HG02885 (cell line): ENCODE results near the gene COL15A1.

ENCODE experiments used
- ATAC-seq: cut with Tn5 transposase; IDR thresholded peaks from one replicate; pipeline ENCODE4 v1.9.1; 2021; ENCODE audit warnings: mild to moderate bottlenecking; ENCODE audit not compliant: unreplicated experiment, poor library complexity

COL15A1 gene

GRCh38 chr9:98989036-98990000 is 45.6 kb downstream of the COL15A1 start:
- ATAC-seq = no peak

GRCh38 chr9:98990181-98990870 is 46.6 kb downstream of the COL15A1 start:
- no peak for ATAC-seq

GRCh38 chr9:98992107-98992884 is 48.6 kb downstream of the COL15A1 start:
- no peak for ATAC-seq

GRCh38 chr9:98992885-98993569 is 49.3 kb downstream of the COL15A1 start:
- ATAC-seq = peak; percentile 41

- peak; percentile 78 for ATAC-seq
Observed at GRCh38 chr9:98993570-98993945, 49.9 kb downstream of the COL15A1 start.

- no peak for ATAC-seq
Observed at GRCh38 chr9:98994172-98995058, 50.7 kb downstream of the COL15A1 start.

- no peak for ATAC-seq
Observed at GRCh38 chr9:98995059-98995671, 51.5 kb downstream of the COL15A1 start.

- ATAC-seq = no peak
Observed at GRCh38 chr9:98995971-98996504, 52.3 kb downstream of the COL15A1 start.

- ATAC-seq = no peak
Observed at GRCh38 chr9:98997604-98998003, 53.9 kb downstream of the COL15A1 start.

GRCh38 chr9:98998441-98999151 is 54.9 kb downstream of the COL15A1 start:
- peak; percentile 75 for ATAC-seq

- peak; percentile 9 for ATAC-seq
Observed at GRCh38 chr9:98999152-98999525, 55.4 kb downstream of the COL15A1 start.

GRCh38 chr9:99000476-99001395 is 57.0 kb downstream of the COL15A1 start:
- ATAC-seq = peak; percentile 48

GRCh38 chr9:99001892-99002291 is 58.2 kb downstream of the COL15A1 start:
- no peak for ATAC-seq

GRCh38 chr9:99002706-99003105 is 59.0 kb downstream of the COL15A1 start:
- no peak for ATAC-seq

- ATAC-seq = no peak
Observed at GRCh38 chr9:99003308-99003707, 59.6 kb downstream of the COL15A1 start.

GRCh38 chr9:99004115-99004514 is 60.4 kb downstream of the COL15A1 start:
- ATAC-seq = no peak
